Measurements from ENCODE around the gene VSIG8.
A peak's percentile ranks its signal among the peaks of the same experiment; 100 is the strongest.

VSIG8 gene

GRCh38 chr1:159892944-159893343 is 30.5 kb upstream of the VSIG8 start:
- no peak overlapping the region for H2AFZ ChIP-seq (ENCODE audit: low read length)
- H3K9ac ChIP-seq (ENCODE audit: low read length) = no peak overlapping the region
- H3K9me3 ChIP-seq (replicated peaks; ENCODE audit: insufficient read depth, low read length) = no peaks in the 10 kb centered on the region
- no peak for DNase-seq
- TF ChIP-seq EZH2phosphoT487 (IDR thresholded peaks at IDR 0.05; ENCODE audit: low read length) (no peak), CTCF (IDR thresholded peaks at IDR 0.05; ENCODE audit: low read length) (no peak), EZH2 (optimal IDR thresholded peaks at IDR 0.05; ENCODE audit: low read depth, low read length) (no peak)
- no peak overlapping the region for H3K4me2 ChIP-seq (ENCODE audit: low read depth, low read length)
- no peaks in the 10 kb centered on the region for H3K36me3 ChIP-seq (replicated peaks; ENCODE audit: insufficient read depth, low read length)
- peaks cover 31% of the 10 kb centered on the region for H3K4me1 ChIP-seq (ENCODE audit: low read length)
- H3K9me2 ChIP-seq (replicated peaks; ENCODE audit: insufficient read depth, low read length) = no peaks in the 10 kb centered on the region
- H3K27me3 ChIP-seq (replicated peaks; ENCODE audit: insufficient read depth, low read length) = no peaks in the 10 kb centered on the region
- no peaks in the 10 kb centered on the region for H4K20me1 ChIP-seq (ENCODE audit: insufficient read depth, low read length)
- no peak overlapping the region for H3K4me3 ChIP-seq (ENCODE audit: low read length)
- no peak overlapping the region for H3K27ac ChIP-seq (ENCODE audit: low read length)
- peaks cover 8% of the 10 kb centered on the region; the same call in 1 of the 2 replicates for H3F3A ChIP-seq (ENCODE audit: insufficient read depth, low read length)
- no peaks in the 10 kb centered on the region for H3K79me2 ChIP-seq (ENCODE audit: low read length)

- Histone ChIP-seq H3F3A (ENCODE audit: insufficient read depth, low read length) (peaks cover 13% of the 10 kb centered on the region), H3K9me2 (replicated peaks; ENCODE audit: insufficient read depth, low read length) (no peaks in the 10 kb centered on the region), H4K20me1 (ENCODE audit: insufficient read depth, low read length) (no peaks in the 10 kb centered on the region), H3K9me3 (replicated peaks; ENCODE audit: insufficient read depth, low read length) (no peaks in the 10 kb centered on the region), H3K27me3 (replicated peaks; ENCODE audit: insufficient read depth, low read length) (no peaks in the 10 kb centered on the region), H3K9ac (ENCODE audit: low read length) (no peak overlapping the region), H3K4me2 (ENCODE audit: low read depth, low read length) (no peak overlapping the region), H3K36me3 (replicated peaks; ENCODE audit: insufficient read depth, low read length) (no peaks in the 10 kb centered on the region), H3K4me3 (ENCODE audit: low read length) (no peak overlapping the region), H3K4me1 (ENCODE audit: low read length) (peaks cover 44% of the 10 kb centered on the region), H3K27ac (ENCODE audit: low read length) (no peak overlapping the region), H3K79me2 (ENCODE audit: low read length) (no peaks in the 10 kb centered on the region), H2AFZ (ENCODE audit: low read length) (no peak overlapping the region)
- peak; percentile 94 for DNase-seq
- no peak for TF ChIP-seq EZH2phosphoT487 (IDR thresholded peaks at IDR 0.05; ENCODE audit: low read length)
- TF ChIP-seq EZH2 (optimal IDR thresholded peaks at IDR 0.05; ENCODE audit: low read depth, low read length) = no peak
- TF ChIP-seq CTCF (IDR thresholded peaks at IDR 0.05; ENCODE audit: low read length) = peak; percentile 100; the same call in 1 of the 2 replicates
These were observed 29.1 kb upstream of the VSIG8 start for GRCh38 chr1:159891275-159892157.

- Histone ChIP-seq H3K4me2 (ENCODE audit: low read depth, low read length) (peak overlapping the region; percentile 45), H3K9ac (ENCODE audit: low read length) (peak overlapping the region; percentile 1; the same call in 1 of the 2 replicates), H3K9me3 (replicated peaks; ENCODE audit: insufficient read depth, low read length) (no peaks in the 10 kb centered on the region), H3K4me3 (ENCODE audit: low read length) (0 out of 2 replicates have a peak overlapping the region, but pooled peaks have one; percentile 1), H3F3A (ENCODE audit: insufficient read depth, low read length) (peaks cover 13% of the 10 kb centered on the region), H2AFZ (ENCODE audit: low read length) (peak overlapping the region; percentile 29), H3K36me3 (replicated peaks; ENCODE audit: insufficient read depth, low read length) (no peaks in the 10 kb centered on the region), H3K27ac (ENCODE audit: low read length) (peak overlapping the region; percentile 62; the same call in 1 of the 2 replicates), H3K4me1 (ENCODE audit: low read length) (peaks cover 44% of the 10 kb centered on the region), H3K27me3 (replicated peaks; ENCODE audit: insufficient read depth, low read length) (no peaks in the 10 kb centered on the region), H3K79me2 (ENCODE audit: low read length) (no peaks in the 10 kb centered on the region), H4K20me1 (ENCODE audit: insufficient read depth, low read length) (no peaks in the 10 kb centered on the region), H3K9me2 (replicated peaks; ENCODE audit: insufficient read depth, low read length) (no peaks in the 10 kb centered on the region)
- TF ChIP-seq EZH2phosphoT487 (IDR thresholded peaks at IDR 0.05; ENCODE audit: low read length) (no peak), EZH2 (optimal IDR thresholded peaks at IDR 0.05; ENCODE audit: low read depth, low read length) (no peak), CTCF (IDR thresholded peaks at IDR 0.05; ENCODE audit: low read length) (no peak)
- no peak for DNase-seq
These were observed 27.9 kb upstream of the VSIG8 start for GRCh38 chr1:159890390-159890789.

All from MM.1S (cell line).